OCI-M2 (cell line): ENCODE measurements around the gene CYTH1.

Experiments used
- DNase-seq: peaks from one replicate; lab custom pipeline; 2025; ENCODE audit not compliant: unreplicated experiment; lab: John Stamatoyannopoulos, UW

CYTH1 gene

GRCh38 chr17:78806451-78806850, 24.4 kb upstream of the CYTH1 start:
- DNase-seq, result no peak

- no peak for DNase-seq
Observed at GRCh38 chr17:78805301-78805700, 23.2 kb upstream of the CYTH1 start.

- no peak for DNase-seq
Observed at GRCh38 chr17:78804777-78805176, 22.7 kb upstream of the CYTH1 start.

GRCh38 chr17:78803186-78803845, 21.2 kb upstream of the CYTH1 start:
- no peak for DNase-seq

- DNase-seq, result no peak
Observed at GRCh38 chr17:78802459-78802858, 20.4 kb upstream of the CYTH1 start.

- no peak for DNase-seq
Observed at GRCh38 chr17:78802008-78802407, 19.9 kb upstream of the CYTH1 start.

- no peak for DNase-seq
Observed at GRCh38 chr17:78800132-78800931, 18.3 kb upstream of the CYTH1 start.

GRCh38 chr17:78798695-78799559, 16.9 kb upstream of the CYTH1 start:
- no peak for DNase-seq

- DNase-seq, result no peak
Observed at GRCh38 chr17:78797691-78798585, 15.9 kb upstream of the CYTH1 start.

- no peak for DNase-seq
Observed at GRCh38 chr17:78797213-78797612, 15.1 kb upstream of the CYTH1 start.

- no peak for DNase-seq
Observed at GRCh38 chr17:78796517-78796900, 14.4 kb upstream of the CYTH1 start.

GRCh38 chr17:78795861-78796516, 13.9 kb upstream of the CYTH1 start:
- no peak for DNase-seq

- DNase-seq, result no peak
Observed at GRCh38 chr17:78794864-78795640, 13.0 kb upstream of the CYTH1 start.

GRCh38 chr17:78794399-78794798, 12.3 kb upstream of the CYTH1 start:
- no peak for DNase-seq

GRCh38 chr17:78793968-78794367, 11.9 kb upstream of the CYTH1 start:
- DNase-seq, result no peak

- DNase-seq, result no peak
Observed at GRCh38 chr17:78793415-78793814, 11.3 kb upstream of the CYTH1 start.

GRCh38 chr17:78791840-78792709, 10.0 kb upstream of the CYTH1 start:
- DNase-seq, result no peak

GRCh38 chr17:78790552-78790951, 8.5 kb upstream of the CYTH1 start:
- no peak for DNase-seq
